ENCODE measurements around the gene POLG. TPM values are rescaled to one million over a fixed set of nuclear protein-coding genes. Genes with fewer than 3 reads are reported as not detected.

Gene POLG
- polyA plus RNA-seq, 1 of the 3 experiments (the other 2 are of a cell fraction), result 24.9 TPM

- Histone ChIP-seq H4K20me1 (ENCODE audit: insufficient read depth) (no peaks in the 10 kb centered on the region), H3K9ac (no peak overlapping the region), H3K9me2 (no peaks in the 10 kb centered on the region), H3K79me2 (ENCODE audit: insufficient read depth) (no peaks in the 10 kb centered on the region), H2AFZ (ENCODE audit: low read depth) (no peak overlapping the region), H3K4me2 (no peak overlapping the region), H3K27me3 (ENCODE audit: insufficient read depth) (no peaks in the 10 kb centered on the region), H3F3A (replicated peaks; ENCODE audit: insufficient read depth) (peaks cover 30% of the 10 kb centered on the region), H3K4me1 (ENCODE audit: control insufficient read depth in 1 of 2, insufficient read depth in 2 of 2, low read depth in 1 of 2, low read length in 1 of 2) (peaks cover 0 to 17% of the 10 kb centered on the region in 2 experiments; a peak in 2 of 4 replicates), H3K27ac (ENCODE audit: low read depth in 2 of 2, low read length in 1 of 2) (no peak overlapping the region), H3K36me3 (replicated peaks in 1 of 2; ENCODE audit: control insufficient read depth in 1 of 2, insufficient read depth in 2 of 2, low read length in 1 of 2) (peaks cover 10 to 47% of the 10 kb centered on the region in 2 experiments), H3K9me3 (no peaks in the 10 kb centered on the region), H3K4me3 (ENCODE audit: low read depth in 2 of 2, low read length in 1 of 2) (no peak overlapping the region)
- ChIA-PET CTCF (interaction anchor here (0.5 to 1.7 kb wide), 2 partner anchors 26 to 103 kb away, joined by 3 to 5 read pairs; no protein-coding TSS in a partner anchor), POLR2A (no interaction called here)
- WGBS (ENCODE audit: low lambda C conversion rate), result 81% methylated on average over 2 of the region's 2 CpGs
- DNase-seq, result no peak
- TF ChIP-seq CTCF (IDR thresholded peaks at IDR 0.05) (no peak), CHD2 (IDR thresholded peaks at IDR 0.05; ENCODE audit: low read length, partially characterized antibody) (no peak), FOSL2 (IDR thresholded peaks at IDR 0.05; ENCODE audit: borderline replicate concordance, low read depth) (no peak), SIN3A (IDR thresholded peaks at IDR 0.05; ENCODE audit: borderline replicate concordance, low read depth, low read length) (no peak), REST (IDR thresholded peaks at IDR 0.05; ENCODE audit: low read depth, low read length) (no peak), NRF1 (IDR thresholded peaks at IDR 0.05; ENCODE audit: low read depth, low read length) (no peak), TAF1 (IDR thresholded peaks at IDR 0.05; ENCODE audit: borderline replicate concordance, low read depth, low read length) (no peak), MEF2A (IDR thresholded peaks at IDR 0.05; ENCODE audit: borderline replicate concordance, low read depth) (no peak), JUND (IDR thresholded peaks at IDR 0.05) (no peak), USF2 (IDR thresholded peaks at IDR 0.05; ENCODE audit: borderline replicate concordance, low read depth, low read length) (no peak), GATA2 (CRISPR knock-in tag; IDR thresholded peaks at IDR 0.05) (no peak), TEAD4 (IDR thresholded peaks at IDR 0.05; ENCODE audit: borderline replicate concordance, insufficient read depth) (no peak), RCOR1 (IDR thresholded peaks at IDR 0.05; ENCODE audit: low read length) (no peak), ELF1 (IDR thresholded peaks at IDR 0.05) (no peak), ZBTB33 (IDR thresholded peaks at IDR 0.05; ENCODE audit: borderline replicate concordance, low read depth) (no peak), NFIC (IDR thresholded peaks at IDR 0.05; ENCODE audit: borderline replicate concordance) (no peak), FOXJ3 (CRISPR knock-in tag; IDR thresholded peaks at IDR 0.05) (no peak), SMC3 (IDR thresholded peaks at IDR 0.05; ENCODE audit: low read depth, low read length) (no peak), FOXM1 (IDR thresholded peaks at IDR 0.05; ENCODE audit: low read depth) (no peak), MAX (IDR thresholded peaks at IDR 0.05; ENCODE audit: low read depth) (no peak)
Measured at GRCh38 chr15:89309993-89310392, 24.6 kb downstream of the POLG start.

Data from SK-N-SH (cell line).